Measurements from ENCODE around the gene FBXW9. TPM values are rescaled to one million over a fixed set of nuclear protein-coding genes. Genes with fewer than 3 reads are reported as not detected.
A peak's percentile ranks its signal among the peaks of the same experiment; 100 is the strongest.

Gene FBXW9
- 1 to 10 TPM; 1.8 TPM for total RNA-seq

DNA sequence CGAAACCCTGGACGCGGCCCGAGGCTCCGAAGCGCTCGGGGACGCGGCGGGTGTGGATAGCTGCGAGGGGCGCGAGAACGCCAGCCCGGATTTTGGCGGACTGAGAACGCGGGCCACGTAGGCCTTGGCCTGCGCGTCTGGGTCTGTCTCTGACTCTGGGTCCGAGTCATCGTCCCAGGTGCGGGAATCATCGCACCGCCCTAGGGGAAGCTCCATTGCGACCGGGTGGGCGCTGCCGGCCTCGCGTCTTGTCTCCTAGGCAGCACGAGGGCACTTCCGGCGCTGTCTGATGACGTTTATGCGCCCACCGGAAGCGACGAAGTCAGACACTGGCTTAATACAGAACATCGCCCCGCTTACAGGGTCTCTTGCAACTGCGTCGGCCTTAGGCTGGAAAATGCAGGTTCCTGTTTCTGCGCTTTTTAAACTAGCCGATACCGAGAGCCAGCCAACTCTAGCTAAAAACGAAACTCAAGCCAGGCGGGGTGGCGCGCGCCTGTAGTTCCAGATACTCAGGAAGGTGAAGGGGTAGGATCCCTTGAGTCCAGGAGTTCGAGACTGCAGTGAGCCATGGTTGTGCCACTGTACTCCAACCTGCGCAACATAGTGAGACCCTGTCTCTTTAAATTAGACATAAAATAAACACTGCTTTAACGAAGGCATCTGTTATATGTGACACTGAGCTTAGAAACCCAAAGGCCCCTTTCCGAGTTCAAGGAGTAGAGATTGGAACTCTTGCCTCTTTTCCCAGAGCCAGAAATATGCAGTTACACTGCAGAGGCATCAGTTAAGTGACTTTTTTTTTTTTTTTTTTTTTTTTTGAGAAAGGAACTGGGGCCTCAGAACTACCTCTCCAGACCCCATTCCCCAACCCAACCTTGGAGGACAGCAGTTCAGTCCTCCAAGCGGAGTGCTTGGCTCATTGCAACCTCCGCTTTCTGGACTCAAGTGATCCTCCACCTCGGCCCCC is at the start of gene FBXW9:
FBXW9 (minus strand) TSS at position 266 of the 970 bp plus-strand sequence; CDS start at position 216, 50 bp downstream.
- H3K27me3 ChIP-seq, result no peaks in the 10 kb centered on the region
- H3K4me3 ChIP-seq, result peak within 1 kb of the TSS; percentile 53 to 78
- H3K36me3 ChIP-seq, result peaks cover 18% of the 10 kb centered on the region
- no peak for TF ChIP-seq CTCF (IDR thresholded peaks at IDR 0.05)
- H3K27ac ChIP-seq, result peak within 1 kb of the TSS; percentile 81 to 88
- H3K9me3 ChIP-seq, result no peaks in the 10 kb centered on the region
- peaks cover 0 to 19% of the 10 kb centered on the region in 2 donors for H3K4me1 ChIP-seq
- DNase-seq (ENCODE audit: low spot score), result peak; percentile 99

GRCh38 chr19:12745166-12745897 is 48.9 kb upstream of the FBXW9 start:
- DNase-seq (ENCODE audit: low spot score), result no peak
- peaks cover 40% of the 10 kb centered on the region for H3K36me3 ChIP-seq
- no peaks in the 10 kb centered on the region for H3K27me3 ChIP-seq
- no peaks in the 10 kb centered on the region for H3K4me1 ChIP-seq
- no peak overlapping the region for H3K4me3 ChIP-seq
- no peak overlapping the region for H3K27ac ChIP-seq
- no peaks in the 10 kb centered on the region for H3K9me3 ChIP-seq
- TF ChIP-seq CTCF (IDR thresholded peaks at IDR 0.05), result no peak

- no peak for DNase-seq (ENCODE audit: low spot score)
Observed at GRCh38 chr19:12737835-12738351, 41.5 kb upstream of the FBXW9 start.

DNA sequence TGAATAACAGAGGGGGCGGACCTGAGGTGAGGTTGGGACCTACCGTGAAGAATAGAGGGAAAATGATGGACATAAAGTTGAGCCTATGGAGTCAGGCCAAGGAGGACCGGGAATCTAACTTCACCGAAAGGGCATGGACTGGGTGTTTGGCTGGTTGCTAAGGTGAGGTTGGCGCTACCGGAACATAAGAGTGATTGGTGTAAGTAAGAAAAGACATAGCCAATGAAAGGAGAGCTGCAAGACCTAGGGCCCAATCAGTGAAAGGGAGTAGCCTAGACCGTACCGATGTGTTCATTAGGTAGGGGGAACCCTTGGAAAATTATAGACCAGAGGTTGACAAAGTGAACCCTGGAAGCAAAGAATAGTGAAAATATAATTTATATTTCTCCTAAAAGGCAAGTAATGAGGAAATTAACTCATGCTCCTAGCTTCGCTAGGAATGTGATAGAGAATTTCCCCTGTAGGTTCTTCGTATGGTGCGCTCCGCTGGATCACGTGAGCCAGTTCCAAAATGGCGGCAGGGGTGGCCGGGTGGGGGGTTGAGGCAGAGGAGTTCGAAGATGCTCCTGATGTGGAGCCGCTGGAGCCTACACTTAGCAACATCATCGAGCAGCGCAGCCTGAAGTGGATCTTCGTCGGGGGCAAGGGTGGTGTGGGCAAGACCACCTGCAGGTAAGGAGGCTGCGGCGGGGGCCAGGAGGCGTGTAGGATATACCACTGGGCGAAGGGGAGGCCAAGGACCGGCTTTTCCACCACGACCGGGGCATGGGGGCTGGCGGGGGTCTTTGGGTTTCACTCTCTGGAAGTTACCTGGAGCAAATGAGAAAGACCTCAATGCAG is 40.8 kb upstream of the FBXW9 start, which contains the start of gene GET3:
GET3 (plus strand) TSS at position 503 of the 840 bp plus-strand sequence; CDS start at position 512, 9 bp downstream.
- peak; percentile 98 for DNase-seq (ENCODE audit: low spot score)
- H3K36me3 ChIP-seq, result peaks cover 24% of the 10 kb centered on the region
- H3K4me1 ChIP-seq, result peaks cover 0 to 42% of the 10 kb centered on the region in 2 donors

More at GRCh38 chr19:12737835-12738351, 41.5 kb upstream of the FBXW9 start:
- Histone ChIP-seq H3K36me3 (peaks cover 25% of the 10 kb centered on the region), H3K4me1 (peaks cover 0 to 36% of the 10 kb centered on the region in 2 donors), H3K4me3 (peak overlapping the region; percentile 77 to 87), H3K27ac (peak overlapping the region; percentile 83 to 86), H3K9me3 (no peaks in the 10 kb centered on the region), H3K27me3 (no peaks in the 10 kb centered on the region)
- TF ChIP-seq CTCF (IDR thresholded peaks at IDR 0.05), result no peak

More for the DNA sequence above, 40.8 kb upstream of the FBXW9 start, which contains the start of gene GET3:
- Histone ChIP-seq H3K27ac (peak within 1 kb of the TSS; percentile 83 to 86), H3K27me3 (no peaks in the 10 kb centered on the region), H3K4me3 (peak within 1 kb of the TSS; percentile 77 to 87), H3K9me3 (no peaks in the 10 kb centered on the region)
- no peak for TF ChIP-seq CTCF (IDR thresholded peaks at IDR 0.05)
